ENCODE data around the gene FTO. TPM values are rescaled to one million over a fixed set of nuclear protein-coding genes. Genes with fewer than 3 reads are reported as not detected.

The FTO gene
- total RNA-seq, 1 donor, result 135 TPM

DNA sequence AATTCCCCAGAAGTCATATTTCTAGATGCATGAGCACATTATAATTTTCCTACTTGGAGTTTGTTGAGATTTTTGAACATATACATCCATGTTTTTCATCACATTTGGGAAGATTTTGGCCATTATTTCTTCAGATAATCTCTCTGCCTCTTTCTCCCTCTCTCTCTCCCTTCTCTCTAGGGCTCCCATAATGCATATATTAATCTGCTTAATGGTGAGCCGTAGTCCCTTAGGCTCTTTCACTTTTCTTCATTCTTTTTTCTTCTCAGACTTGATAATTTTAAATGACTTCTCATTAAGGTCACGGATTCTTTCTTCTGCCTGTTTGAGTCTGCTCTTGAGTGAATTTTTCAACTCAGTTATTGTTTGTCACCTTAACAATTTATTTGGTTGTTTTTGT lies 481.1 kb downstream of the FTO start:
- TF ChIP-seq, protein P1, sequence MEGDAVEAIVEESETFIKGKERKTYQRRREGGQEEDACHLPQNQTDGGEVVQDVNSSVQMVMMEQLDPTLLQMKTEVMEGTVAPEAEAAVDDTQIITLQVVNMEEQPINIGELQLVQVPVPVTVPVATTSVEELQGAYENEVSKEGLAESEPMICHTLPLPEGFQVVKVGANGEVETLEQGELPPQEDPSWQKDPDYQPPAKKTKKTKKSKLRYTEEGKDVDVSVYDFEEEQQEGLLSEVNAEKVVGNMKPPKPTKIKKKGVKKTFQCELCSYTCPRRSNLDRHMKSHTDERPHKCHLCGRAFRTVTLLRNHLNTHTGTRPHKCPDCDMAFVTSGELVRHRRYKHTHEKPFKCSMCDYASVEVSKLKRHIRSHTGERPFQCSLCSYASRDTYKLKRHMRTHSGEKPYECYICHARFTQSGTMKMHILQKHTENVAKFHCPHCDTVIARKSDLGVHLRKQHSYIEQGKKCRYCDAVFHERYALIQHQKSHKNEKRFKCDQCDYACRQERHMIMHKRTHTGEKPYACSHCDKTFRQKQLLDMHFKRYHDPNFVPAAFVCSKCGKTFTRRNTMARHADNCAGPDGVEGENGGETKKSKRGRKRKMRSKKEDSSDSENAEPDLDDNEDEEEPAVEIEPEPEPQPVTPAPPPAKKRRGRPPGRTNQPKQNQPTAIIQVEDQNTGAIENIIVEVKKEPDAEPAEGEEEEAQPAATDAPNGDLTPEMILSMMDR (IDR thresholded peaks at IDR 0.05; ENCODE audit: insufficient read depth, low read length), result no peak
- DNase-seq (ENCODE audit: low read depth), result no peak
- no peak overlapping the region for H3K4me3 ChIP-seq (ENCODE audit: low read depth, low read length)

DNA sequence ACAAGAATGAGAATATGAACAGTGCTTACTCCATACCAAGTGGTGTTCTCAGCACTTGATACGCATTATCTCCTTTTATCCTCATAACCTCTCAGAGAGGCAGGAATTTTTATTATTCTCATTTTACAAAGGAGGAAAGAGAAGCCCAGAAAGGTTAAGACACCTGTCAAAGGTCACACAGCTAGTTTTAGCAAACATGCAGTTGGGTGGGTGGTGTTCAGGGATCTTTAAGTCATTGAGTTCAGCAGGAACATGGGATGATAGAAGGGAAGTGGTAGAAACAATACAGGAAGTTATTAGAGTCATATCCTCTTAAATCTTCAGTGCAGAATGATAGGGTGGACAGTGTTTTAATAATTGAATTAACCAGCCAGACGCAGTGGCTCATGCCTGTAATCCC lies 487.2 kb downstream of the FTO start:
- TF ChIP-seq, protein P1 (IDR thresholded peaks at IDR 0.05; ENCODE audit: insufficient read depth, low read length), result no peak
- DNase-seq (ENCODE audit: low read depth), result no peak
- H3K4me3 ChIP-seq (ENCODE audit: low read depth, low read length), result no peak overlapping the region

DNA sequence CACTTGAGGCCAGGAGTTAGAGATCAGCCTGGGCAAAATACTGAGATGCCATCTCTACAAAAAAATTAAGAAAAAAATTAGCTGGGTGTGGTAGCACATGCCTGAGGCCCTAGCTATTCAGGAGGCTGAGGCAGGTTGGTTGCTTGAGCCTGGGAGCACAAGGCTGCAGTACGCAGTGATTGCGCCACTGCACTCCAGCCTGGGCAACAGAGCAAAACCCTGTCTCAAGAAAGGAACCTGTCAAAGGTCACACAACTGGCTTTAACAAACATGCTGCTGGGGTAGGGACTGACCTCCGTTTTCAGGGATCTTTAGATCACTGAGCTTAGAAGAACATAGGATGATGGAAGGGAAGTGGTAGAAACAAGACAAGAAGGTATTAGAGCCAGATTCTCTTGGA lies 487.6 kb downstream of the FTO start:
- H3K4me3 ChIP-seq (ENCODE audit: low read depth, low read length), result no peak overlapping the region

DNA sequence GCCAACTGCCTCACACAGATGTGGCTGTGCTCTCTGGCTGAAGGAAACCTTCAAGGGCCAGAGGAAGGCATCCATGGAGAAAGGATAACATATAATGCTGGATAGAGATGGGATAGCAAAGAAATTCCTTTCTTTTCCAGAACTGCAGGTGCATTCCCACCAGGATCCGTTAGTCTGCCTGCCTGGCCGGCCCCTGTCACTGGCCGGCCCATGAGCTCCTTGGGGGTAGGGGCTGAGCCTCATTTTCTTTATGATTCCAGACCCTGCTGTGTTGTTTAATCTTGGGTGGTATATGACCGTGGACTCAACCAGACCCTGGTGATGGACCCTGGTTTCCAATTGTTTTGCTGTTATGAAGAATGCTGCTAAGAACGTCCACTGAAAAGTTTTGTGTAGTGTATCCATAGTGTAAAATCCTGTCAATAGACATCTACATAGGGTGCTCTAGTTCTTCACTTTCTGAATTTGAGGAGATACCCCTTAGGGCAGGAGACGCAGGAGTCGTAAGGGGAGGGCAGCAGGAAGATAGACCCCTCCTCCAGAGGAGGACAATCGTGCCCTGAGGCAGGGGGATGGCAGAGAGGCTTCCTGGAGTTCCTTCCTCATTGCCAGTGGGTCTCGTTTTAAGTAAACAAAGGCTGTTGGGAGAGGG lies 489.2 kb downstream of the FTO start:
- TF ChIP-seq, protein P1 (IDR thresholded peaks at IDR 0.05; ENCODE audit: insufficient read depth, low read length), result no peak
- DNase-seq (ENCODE audit: low read depth), result no peak
- no peak overlapping the region for H3K4me3 ChIP-seq (ENCODE audit: low read depth, low read length)

More for the DNA sequence above, 487.6 kb downstream of the FTO start:
- TF ChIP-seq, protein P1 (IDR thresholded peaks at IDR 0.05; ENCODE audit: insufficient read depth, low read length), result no peak
- DNase-seq (ENCODE audit: low read depth), result no peak

DNA sequence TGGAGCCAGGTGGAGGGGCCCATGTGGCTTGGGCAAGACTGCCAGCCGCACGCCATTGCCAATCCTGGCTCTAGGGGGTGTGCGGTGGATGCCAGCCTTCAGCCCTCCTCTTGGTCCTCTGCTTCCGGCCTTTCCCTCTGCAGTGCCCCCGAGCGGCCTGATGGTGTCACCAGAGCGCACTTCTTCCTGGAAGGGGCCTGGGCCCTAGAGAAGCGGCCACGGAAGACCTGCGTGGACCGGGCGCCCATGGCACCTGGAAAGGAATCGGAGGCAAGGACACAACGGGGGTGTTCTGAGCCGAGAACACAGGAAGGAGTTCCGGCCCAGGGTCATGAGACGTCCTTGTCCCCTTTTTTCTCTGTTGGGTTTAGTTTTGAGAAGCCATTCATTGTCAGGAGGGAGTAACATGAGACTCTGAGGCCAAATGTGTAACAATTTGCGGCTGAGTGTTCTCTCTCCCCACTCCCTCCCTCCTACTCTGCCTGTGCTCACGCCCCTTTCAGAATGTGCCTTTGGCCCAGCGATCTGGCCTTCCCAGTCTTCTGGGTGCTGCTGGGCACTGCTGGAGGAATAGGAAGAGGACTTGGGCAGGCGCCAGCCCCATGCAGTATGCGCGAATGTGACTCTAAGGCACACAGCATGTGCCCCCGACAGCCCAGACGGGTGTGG lies 489.8 kb downstream of the FTO start:
- TF ChIP-seq, protein P1 (IDR thresholded peaks at IDR 0.05; ENCODE audit: insufficient read depth, low read length), result peak; percentile 90
- H3K4me3 ChIP-seq (ENCODE audit: low read depth, low read length), result peak overlapping the region; percentile 25
- peak; percentile 69 for DNase-seq (ENCODE audit: low read depth)

DNA sequence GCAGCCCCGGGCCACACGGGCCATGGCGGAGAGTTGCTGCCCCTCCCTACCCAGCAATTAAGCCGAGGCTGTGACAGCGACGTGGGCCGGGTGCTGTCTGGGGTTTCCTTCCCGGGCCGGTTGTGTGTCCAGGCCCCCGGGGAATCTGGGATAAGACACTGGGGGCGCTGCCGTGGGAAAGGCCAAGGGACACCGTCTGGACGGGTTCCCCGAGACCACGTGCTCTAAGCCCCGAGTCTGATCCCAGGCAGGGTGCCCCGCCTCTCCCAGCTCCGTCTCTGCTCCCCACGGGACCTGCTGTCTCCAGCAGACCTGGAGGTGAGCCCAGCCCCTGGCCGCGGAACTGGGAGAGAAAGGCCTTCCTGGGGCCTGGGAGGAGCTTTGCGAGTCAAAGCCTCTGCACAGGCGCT lies 490.4 kb downstream of the FTO start:
- no peak for DNase-seq (ENCODE audit: low read depth)
- TF ChIP-seq, protein P1 (IDR thresholded peaks at IDR 0.05; ENCODE audit: insufficient read depth, low read length), result no peak
- H3K4me3 ChIP-seq (ENCODE audit: low read depth, low read length), result no peak overlapping the region

Data from fibroblast of the aortic adventitia (primary cell).